ENCODE data around the gene HOXB2.
"Not testable (repeated sequence)": the region's sequence is repeated elsewhere in the genome, so short reads cannot be mapped to it uniquely, and the experiment has no call there.

The HOXB2 gene

DNA sequence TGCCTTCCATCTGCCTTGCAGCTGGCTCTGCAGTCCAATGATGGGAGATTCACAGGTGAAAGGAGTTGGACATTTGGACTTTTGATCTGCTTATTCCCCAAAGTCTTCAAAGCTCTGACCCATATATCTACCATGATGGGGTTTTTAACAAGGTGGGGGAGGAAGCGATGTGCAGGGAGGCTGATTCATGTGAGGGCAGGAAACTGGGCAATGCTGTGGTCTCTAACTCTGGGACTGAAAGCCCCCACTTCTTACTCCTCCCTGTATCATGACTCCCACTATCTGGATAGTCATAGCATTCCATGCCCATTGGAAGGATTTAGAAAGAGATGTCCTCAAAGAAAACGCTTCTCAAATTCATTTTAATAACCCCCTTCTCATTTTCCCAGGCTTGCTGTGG is 30.4 kb downstream of the HOXB2 start:
- DNase-seq (ENCODE audit: low read depth), result no peak

GRCh38 chr17:48513666-48514455 is 31.0 kb downstream of the HOXB2 start:
- no peak for DNase-seq (ENCODE audit: low read depth)

DNA sequence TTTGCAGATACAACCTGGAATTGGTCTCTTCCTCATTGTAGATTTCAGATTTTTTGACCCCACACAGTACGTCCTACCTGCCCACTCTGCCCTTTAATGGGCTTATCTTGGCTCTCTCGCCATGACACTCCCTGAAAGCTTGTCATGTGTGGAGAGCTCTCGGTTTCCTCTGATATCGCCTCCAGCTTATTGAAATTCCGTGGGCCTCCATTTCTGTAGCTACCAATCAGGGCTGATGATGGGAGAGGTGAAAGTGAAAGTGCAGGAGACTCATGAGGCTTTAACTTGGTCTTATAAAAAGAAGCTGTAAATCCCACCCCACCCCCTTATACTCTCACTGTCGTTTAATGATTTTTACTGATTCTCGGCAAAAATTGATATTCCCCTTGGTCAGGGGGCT is 31.8 kb downstream of the HOXB2 start:
- no peak for DNase-seq (ENCODE audit: low read depth)

DNA sequence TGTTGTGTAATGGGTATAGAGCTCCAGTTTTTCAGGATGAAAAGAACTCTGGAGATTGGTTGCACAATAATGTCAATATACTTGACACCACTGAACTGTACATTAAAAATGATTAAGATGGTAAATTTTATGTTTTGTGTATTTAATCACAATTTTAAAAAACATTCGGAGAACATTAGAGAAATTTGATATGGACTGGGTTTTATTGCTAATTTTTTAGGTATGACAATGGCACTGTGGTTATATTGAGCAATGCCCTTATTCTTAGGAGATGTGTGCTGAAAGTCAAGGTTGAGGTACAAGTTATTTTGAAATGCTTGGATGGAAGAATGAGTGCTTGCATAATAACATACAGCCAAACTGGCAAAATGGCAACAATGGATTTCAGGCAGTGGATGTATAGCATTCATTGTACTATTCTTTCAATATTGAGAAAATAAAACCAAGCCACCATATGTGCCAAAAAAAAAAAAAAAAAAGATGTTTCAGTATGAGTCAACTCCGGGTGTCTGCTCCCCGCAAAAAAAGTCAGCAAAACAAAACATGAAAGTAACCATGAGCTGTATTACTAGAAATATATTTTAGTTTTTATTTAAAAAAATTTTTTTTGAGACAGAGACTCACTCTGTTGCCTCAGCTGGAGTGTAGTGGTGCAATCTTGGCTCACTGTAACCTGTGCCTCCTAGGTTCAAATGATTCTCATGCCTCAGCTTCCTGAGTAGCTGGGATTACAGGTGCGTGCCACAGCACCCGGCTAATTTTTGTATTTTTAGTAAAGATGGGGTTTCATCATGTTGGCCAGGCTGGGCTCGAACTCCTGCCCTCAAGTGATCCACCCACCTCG is 33.9 kb downstream of the HOXB2 start:
- peak; percentile 64 for DNase-seq (ENCODE audit: low read depth)

- no peak for DNase-seq (ENCODE audit: low read depth)
Measured at GRCh38 chr17:48510381-48510760, 34.5 kb downstream of the HOXB2 start.

DNA sequence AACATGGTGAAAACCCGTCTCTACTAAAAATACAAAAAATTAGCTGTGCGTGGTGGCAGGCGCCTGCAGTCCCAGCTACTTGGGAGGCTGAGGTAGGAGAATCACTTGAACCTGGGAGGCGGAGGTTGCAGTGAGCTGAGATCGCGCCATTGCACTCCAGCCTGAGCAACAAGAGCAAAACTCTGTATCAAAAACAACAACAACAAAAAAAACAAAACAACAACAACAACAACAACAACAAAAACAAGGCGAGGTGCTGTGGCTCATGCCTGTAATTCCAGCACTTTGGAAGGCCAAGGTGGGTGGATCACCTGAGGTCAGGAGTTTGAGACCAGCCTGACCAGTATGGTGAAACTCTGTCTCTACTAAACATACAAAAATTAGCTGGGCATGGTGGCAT is 35.2 kb downstream of the HOXB2 start:
- DNase-seq (ENCODE audit: low read depth), result not testable (repeated sequence)

GRCh38 chr17:48506246-48506645 is 38.7 kb downstream of the HOXB2 start:
- DNase-seq (ENCODE audit: low read depth), result no peak

DNA sequence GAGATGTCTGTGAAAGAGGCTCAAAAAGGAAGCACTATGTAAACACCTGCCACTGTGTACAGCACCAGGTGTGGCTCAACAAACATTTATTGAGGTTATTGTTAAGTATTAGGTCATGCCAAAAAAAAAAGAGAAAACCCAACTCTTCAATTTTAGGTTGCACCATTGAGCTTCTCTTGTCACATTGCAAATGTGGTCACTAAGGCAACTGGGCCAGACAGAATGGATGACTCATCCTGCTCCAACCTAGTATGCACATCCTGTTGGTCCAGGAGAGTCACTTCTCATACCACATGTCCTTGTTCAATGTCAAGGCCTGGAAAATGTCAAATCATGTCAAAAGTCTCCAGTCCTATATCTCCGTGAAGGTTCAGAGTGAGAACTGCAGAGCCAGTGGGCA is 39.1 kb downstream of the HOXB2 start:
- peak; percentile 77 for DNase-seq (ENCODE audit: low read depth)

- no peak for DNase-seq (ENCODE audit: low read depth)
Measured at GRCh38 chr17:48504953-48505352, 40.0 kb downstream of the HOXB2 start.

DNA sequence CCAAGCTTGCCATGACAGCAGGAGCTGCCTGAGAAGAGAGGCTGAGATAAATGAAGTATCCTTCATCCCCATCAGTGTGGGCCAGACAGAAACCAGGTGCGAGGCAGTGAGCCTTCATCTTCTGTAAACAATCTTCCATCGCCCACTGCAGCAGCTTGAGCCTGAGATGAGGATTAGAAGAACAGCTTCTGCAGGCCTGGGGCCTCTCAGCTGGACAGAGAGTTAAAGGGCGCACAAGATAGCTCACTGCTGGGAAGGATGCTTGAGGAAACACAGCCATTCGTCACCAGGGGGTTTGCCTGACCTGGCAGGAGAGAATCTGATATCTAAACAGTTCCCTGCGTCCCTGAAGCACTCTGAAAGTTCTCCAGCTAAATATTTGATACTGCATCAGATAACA is 41.2 kb downstream of the HOXB2 start:
- DNase-seq (ENCODE audit: low read depth), result no peak

DNA sequence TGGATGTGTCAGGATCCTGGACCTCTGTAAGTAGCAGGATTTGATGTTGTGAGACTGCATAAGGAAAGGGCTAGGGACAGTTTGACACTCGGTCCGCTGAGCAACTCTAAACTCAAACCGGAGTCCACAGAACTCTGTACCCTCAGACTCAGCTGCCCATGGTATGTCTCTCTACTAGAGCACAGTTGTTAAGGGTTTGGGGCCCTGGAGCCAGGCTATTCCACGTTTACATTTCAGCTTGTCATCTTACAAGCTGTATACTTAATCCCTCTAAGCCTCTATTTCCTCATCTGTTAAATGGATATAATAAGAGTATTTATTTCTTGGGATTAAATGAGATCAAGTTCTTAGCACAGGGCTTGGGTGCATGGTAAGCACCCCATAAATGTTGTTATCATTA is 42.0 kb downstream of the HOXB2 start:
- no peak for DNase-seq (ENCODE audit: low read depth)

GRCh38 chr17:48502312-48502711 is 42.6 kb downstream of the HOXB2 start:
- no peak for DNase-seq (ENCODE audit: low read depth)

DNA sequence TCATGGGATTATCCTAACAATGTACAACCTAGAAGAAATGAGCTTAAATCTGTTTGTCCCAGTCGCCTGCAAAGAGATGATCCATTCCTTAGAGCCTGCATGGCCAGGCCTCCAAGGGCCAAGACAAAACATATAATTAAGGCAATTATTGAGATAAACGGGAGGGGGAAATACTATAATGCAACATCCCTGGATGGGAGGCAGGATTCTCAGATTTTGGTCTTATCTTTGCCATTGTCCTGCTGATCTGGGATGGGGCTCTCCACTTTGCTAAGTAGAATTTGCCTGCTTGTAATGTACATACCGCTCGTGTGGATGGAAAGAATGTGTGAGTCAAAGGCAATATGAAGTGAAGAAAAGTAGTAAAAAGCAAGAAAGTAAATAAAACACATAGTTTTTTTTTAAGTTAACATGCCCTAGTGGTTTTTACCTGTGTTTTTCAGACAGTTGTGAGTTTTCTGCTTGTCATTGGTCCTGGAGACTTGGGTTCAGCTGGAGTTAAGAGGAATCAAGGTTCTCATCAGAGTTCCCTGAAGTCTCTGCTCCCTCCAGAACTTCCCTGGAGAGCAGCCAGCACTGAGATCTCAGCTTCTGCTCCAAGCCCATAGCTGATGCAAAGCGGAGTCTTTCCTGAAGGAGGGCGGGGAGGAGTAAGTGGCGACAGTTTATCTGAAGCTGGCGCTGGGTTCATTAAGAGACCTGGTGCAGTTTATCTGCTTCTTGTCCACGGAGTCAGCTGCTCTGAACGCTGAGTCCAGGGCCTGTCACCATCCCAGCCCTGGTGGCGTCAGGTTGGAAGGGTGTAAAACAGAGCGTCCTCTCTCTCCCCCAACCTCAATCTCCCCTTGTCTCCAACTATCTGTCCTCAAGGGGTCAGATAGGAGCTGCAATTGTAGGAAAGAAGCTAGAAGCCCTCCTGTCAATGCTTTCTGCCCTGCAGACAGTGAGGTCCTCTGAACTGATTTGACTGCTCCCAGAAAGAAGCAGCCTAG is 44.2 kb downstream of the HOXB2 start:
- DNase-seq (ENCODE audit: low read depth), result no peak

- no peak for DNase-seq (ENCODE audit: low read depth)
Measured at GRCh38 chr17:48499735-48500434, 45.0 kb downstream of the HOXB2 start.

DNA sequence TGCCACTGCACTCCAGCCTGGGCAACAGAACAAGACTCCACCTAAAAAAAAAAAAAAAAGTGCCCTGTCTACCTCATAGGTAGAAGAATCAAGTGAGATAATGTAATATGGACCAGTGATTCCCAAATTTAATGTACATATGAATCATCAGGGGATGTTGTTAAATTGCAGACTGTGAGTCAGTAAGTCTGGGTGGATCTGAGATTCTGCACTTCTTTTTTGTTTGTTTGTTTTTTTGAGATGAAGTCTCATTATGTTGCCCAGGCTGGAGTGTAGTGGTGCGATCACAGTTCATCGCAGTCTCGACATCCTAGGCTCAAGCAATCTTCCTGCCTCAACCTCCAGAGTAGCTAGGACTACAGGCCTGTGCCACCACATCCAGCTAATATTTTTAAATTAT is 45.7 kb downstream of the HOXB2 start:
- DNase-seq (ENCODE audit: low read depth), result no peak

- DNase-seq (ENCODE audit: low read depth), result no peak
Measured at GRCh38 chr17:48498164-48498850, 46.6 kb downstream of the HOXB2 start.

DNA sequence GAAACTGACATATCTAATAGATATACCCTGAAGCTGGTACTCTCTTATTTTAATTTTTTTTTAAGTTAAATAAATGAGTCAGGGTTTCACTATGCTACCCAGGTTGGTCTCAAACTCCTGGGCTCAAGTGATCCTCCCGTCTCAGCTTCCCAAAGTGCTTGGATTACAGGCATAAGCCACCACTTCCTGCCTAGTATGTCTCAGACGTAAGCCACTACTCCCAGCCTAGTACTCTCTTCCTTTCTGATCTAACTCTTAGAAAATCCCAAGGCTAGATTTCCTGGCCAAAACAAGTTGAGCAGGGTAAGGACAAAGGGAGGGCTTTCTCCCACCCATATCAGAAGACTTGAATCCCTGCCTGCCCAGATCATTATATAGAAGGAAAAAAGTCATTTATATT is 47.8 kb downstream of the HOXB2 start:
- DNase-seq (ENCODE audit: low read depth), result no peak

- peak; percentile 76 for DNase-seq (ENCODE audit: low read depth)
Measured at GRCh38 chr17:48494335-48494734, 50.6 kb downstream of the HOXB2 start.
